K562 treated with DMSO at 1 percent for 24 hours (cell line): Measurements from ENCODE around the gene PLSCR1. TPM values are rescaled to one million over a fixed set of nuclear protein-coding genes. Genes with fewer than 3 reads are reported as not detected.

ENCODE experiments used
- total RNA-seq: library from RNA; unstranded; fragments of 300-600 nt; gene quantifications from 2 replicates; pipeline ENCODE4 v1.2.3, GENCODE V29; 2022; ENCODE audit warnings: low read depth; ENCODE audit not compliant: insufficient read depth

PLSCR1 gene, protein sequence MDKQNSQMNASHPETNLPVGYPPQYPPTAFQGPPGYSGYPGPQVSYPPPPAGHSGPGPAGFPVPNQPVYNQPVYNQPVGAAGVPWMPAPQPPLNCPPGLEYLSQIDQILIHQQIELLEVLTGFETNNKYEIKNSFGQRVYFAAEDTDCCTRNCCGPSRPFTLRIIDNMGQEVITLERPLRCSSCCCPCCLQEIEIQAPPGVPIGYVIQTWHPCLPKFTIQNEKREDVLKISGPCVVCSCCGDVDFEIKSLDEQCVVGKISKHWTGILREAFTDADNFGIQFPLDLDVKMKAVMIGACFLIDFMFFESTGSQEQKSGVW
- 50.7 and 65.4 TPM in 2 replicates for total RNA-seq

GRCh38 chr3:146544002-146544928 is at the start of gene PLSCR1:
Gene PLSCR1, minus strand, starts transcription at chr3:146544607. Its CDS starts 8,055 bp downstream, at chr3:146536552.

GRCh38 chr3:146469150-146470017 is 75.0 kb downstream of the PLSCR1 start, which contains the start of gene PLSCR2:
Gene PLSCR2, minus strand, starts transcription at chr3:146469561. Its CDS starts 9,657 bp downstream, at chr3:146459904.

Other genes with a start within 250 kb of the PLSCR1 start
- not detected in 2 replicates for gene PLSCR2, start 75.0 kb downstream of the PLSCR1 start, total RNA-seq
- gene PLSCR5, start 60.7 kb upstream of the PLSCR1 start, total RNA-seq = not detected in 2 replicates